Activated CD8-positive, alpha-beta T cell treated with anti-CD3 and anti-CD28 coated beads for 36 hours (primary cell): ENCODE measurements around the gene FCN3. TPM values are rescaled to one million over a fixed set of nuclear protein-coding genes. Genes with fewer than 3 reads are reported as not detected.

Experiments used
- ATAC-seq: fragments of 200-7000 bp; cut with Tn5 transposase; one replicate; pipeline ENCODE4 v1.10.0; 2021; ENCODE audit warnings: mild to moderate bottlenecking, moderate library complexity
- CTCF ChIA-PET: fragments of 350-600 bp; sonication (Branson Sonifier 250); formaldehyde crosslinking; loops from one replicate; lab custom pipeline; 2021; ENCODE audit warnings: antibody characterized with exemption; lab: Charles Lee
- POLR2A ChIA-PET: fragments of 350-600 bp; sonication (Branson Sonifier 250); formaldehyde crosslinking; loops from one replicate; lab custom pipeline; 2021; ENCODE audit warnings: antibody characterized with exemption; lab: Charles Lee
- DNase-seq: peaks from one replicate; pipeline ENCODE4 v3.0.0-alpha.2; 2020
- H3K27ac Mint-ChIP-seq: one replicate; pipeline ENCODE4 v1.8.0; 2021; ENCODE audit warnings: mild to moderate bottlenecking, mixed read lengths
- H3K27me3 Mint-ChIP-seq: one replicate; pipeline ENCODE4 v1.8.0; 2021; ENCODE audit warnings: mixed read lengths
- H3K36me3 Mint-ChIP-seq: one replicate; pipeline ENCODE4 v1.8.0; 2021; ENCODE audit warnings: low read depth, mixed read lengths
- H3K4me1 Mint-ChIP-seq: one replicate; pipeline ENCODE4 v1.8.0; 2021; ENCODE audit warnings: low read depth, mixed read lengths
- H3K4me3 Mint-ChIP-seq: one replicate; pipeline ENCODE4 v1.8.0; 2021; ENCODE audit warnings: mild to moderate bottlenecking, moderate library complexity, mixed read lengths
- H3K9me3 Mint-ChIP-seq: one replicate; pipeline ENCODE4 v1.8.0; 2021; ENCODE audit warnings: mixed read lengths
- CTCF ChIP-seq: fragments of 200-600 bp; IDR thresholded peaks from one replicate; pipeline ENCODE4 v1.8.0; 2022; ENCODE audit warnings: antibody characterized with exemption, mild to moderate bottlenecking
- intact Hi-C: fragments of 100-400 bp; cut with micrococcal nuclease; formaldehyde crosslinking; loops from one replicate; pipeline ENCODE4 v1.10.0; 2022
- total RNA-seq, 2 experiments: library from RNA; stranded (reverse); gene quantifications; one replicate each; pipeline ENCODE4 v1.2.3, GENCODE V29; 2021

Gene FCN3
- total RNA-seq, 2 experiments from 2014 or later: not detected

- H3K4me1 Mint-ChIP-seq: peaks cover 35% of the 10 kb centered on the region
- POLR2A ChIA-PET: interaction anchor here (0.9 to 4.3 kb wide), 2 partner anchors 11 to 35 kb away, joined by 3 to 25 read pairs; partner anchors contain the start of gene SYTL1
- peaks cover 22% of the 10 kb centered on the region for H3K36me3 Mint-ChIP-seq
- TF ChIP-seq CTCF: no peak
- intact Hi-C loops: no loop called here
- CTCF ChIA-PET: interaction anchor here (1.1 to 4.8 kb wide), 4 partner anchors 8 to 64 kb away, joined by 3 to 48 read pairs (median 36); no protein-coding TSS in a partner anchor
- H3K9me3 Mint-ChIP-seq: no peaks in the 10 kb centered on the region
- ATAC-seq (no peak), DNase-seq (no peak)
- no peak overlapping the region for H3K4me3 Mint-ChIP-seq
- no peak overlapping the region for H3K27ac Mint-ChIP-seq
- no peaks in the 10 kb centered on the region for H3K27me3 Mint-ChIP-seq
Measured at GRCh38 chr1:27331426-27331825, 43.2 kb downstream of the FCN3 start.

GRCh38 chr1:27330786-27331185, 43.8 kb downstream of the FCN3 start:
- POLR2A ChIA-PET: interaction anchor here (4.3 kb wide), 1 partner anchor 12 kb away, joined by 25 read pairs; the partner anchor contains the start of gene SYTL1
- peaks cover 40% of the 10 kb centered on the region for H3K4me1 Mint-ChIP-seq
- ATAC-seq (no peak), DNase-seq (no peak)
- peaks cover 21% of the 10 kb centered on the region for H3K36me3 Mint-ChIP-seq
- H3K27me3 Mint-ChIP-seq: no peaks in the 10 kb centered on the region
- peak overlapping the region; percentile 16 for H3K27ac Mint-ChIP-seq
- no peak for TF ChIP-seq CTCF
- H3K4me3 Mint-ChIP-seq: no peak overlapping the region
- CTCF ChIA-PET: interaction anchor here (0.7 to 4.8 kb wide), 3 partner anchors 32 to 65 kb away, joined by 3 to 48 read pairs (median 3); no protein-coding TSS in a partner anchor
- intact Hi-C loops: no loop called here
- no peaks in the 10 kb centered on the region for H3K9me3 Mint-ChIP-seq

- DNase-seq (no peak), ATAC-seq (no peak)
- H3K4me3 Mint-ChIP-seq: no peak overlapping the region
- peaks cover 27% of the 10 kb centered on the region for H3K36me3 Mint-ChIP-seq
- POLR2A ChIA-PET: interaction anchor here (1.5 to 2.9 kb wide), 2 partner anchors 11 to 14 kb away, joined by 4 to 13 read pairs; partner anchors contain the start of gene SYTL1
- CTCF ChIA-PET: interaction anchor here (0.9 to 3.6 kb wide), 8 partner anchors 8 to 68 kb away, joined by 3 to 16 read pairs (median 7); partner anchors contain the start of genes MAP3K6 and SYTL1
- H3K4me1 Mint-ChIP-seq: peaks cover 62% of the 10 kb centered on the region
- no peaks in the 10 kb centered on the region for H3K9me3 Mint-ChIP-seq
- H3K27me3 Mint-ChIP-seq: no peaks in the 10 kb centered on the region
- TF ChIP-seq CTCF: no peak
- peak overlapping the region; percentile 4 for H3K27ac Mint-ChIP-seq
- intact Hi-C loops: no loop called here
Measured at GRCh38 chr1:27327964-27328363, 46.7 kb downstream of the FCN3 start.

GRCh38 chr1:27325286-27325685, 49.3 kb downstream of the FCN3 start:
- no peak overlapping the region for H3K4me3 Mint-ChIP-seq
- peaks cover 57% of the 10 kb centered on the region for H3K4me1 Mint-ChIP-seq
- H3K9me3 Mint-ChIP-seq: no peaks in the 10 kb centered on the region
- TF ChIP-seq CTCF: no peak
- DNase-seq (no peak), ATAC-seq (no peak)
- intact Hi-C loops: no loop called here
- peaks cover 30% of the 10 kb centered on the region for H3K36me3 Mint-ChIP-seq
- no peaks in the 10 kb centered on the region for H3K27me3 Mint-ChIP-seq
- no peak overlapping the region for H3K27ac Mint-ChIP-seq
- ChIA-PET POLR2A (interaction anchor here (2.0 to 2.9 kb wide), 2 partner anchors 9 to 17 kb away, joined by 8 to 13 read pairs; partner anchors contain the start of gene SYTL1), CTCF (interaction anchor here (1.8 to 3.6 kb wide), 3 partner anchors 28 to 69 kb away, joined by 9 to 16 read pairs (median 14); no protein-coding TSS in a partner anchor)

- DNase-seq (no peak), ATAC-seq (no peak)
- intact Hi-C loops: no loop called here
- Mint-ChIP-seq H3K4me3 (peak overlapping the region; percentile 95), H3K9me3 (no peaks in the 10 kb centered on the region), H3K36me3 (peaks cover 28% of the 10 kb centered on the region), H3K27ac (peak overlapping the region; percentile 95), H3K4me1 (peaks cover 42% of the 10 kb centered on the region), H3K27me3 (no peaks in the 10 kb centered on the region)
- ChIA-PET POLR2A (interaction anchor here (0.7 to 1.8 kb wide), 8 partner anchors 9 to 72 kb away, joined by 3 to 5 read pairs (median 3); partner anchors contain the start of genes CD164L2, MAP3K6 and SYTL1), CTCF (interaction anchor here (0.6 to 3.2 kb wide), 15 partner anchors 10 to 347 kb away, joined by 3 to 39 read pairs (median 3); no protein-coding TSS in a partner anchor)
- TF ChIP-seq CTCF: no peak
Measured at GRCh38 chr1:27322569-27323240, 51.9 kb downstream of the FCN3 start.
